GM10266 (cell line): Measurements from ENCODE around the gene CCN2.

Experiments used
- DNase-seq: peaks from one replicate; pipeline ENCODE4 v3.0.0; 2012; ENCODE audit errors: extremely low spot score
- CTCF ChIP-seq: IDR thresholded peaks from 2 replicates; pipeline ENCODE4 v1.5.1; 2012; ENCODE audit warnings: mild to moderate bottlenecking, low read depth; ENCODE audit not compliant: control insufficient read depth, insufficient read depth; ENCODE audit errors: missing control alignments

The CCN2 gene

GRCh38 chr6:131937703-131938631, 13.2 kb downstream of the CCN2 start:
- no peak for DNase-seq
- no peak for TF ChIP-seq CTCF

- DNase-seq = no peak
- no peak for TF ChIP-seq CTCF
These were observed 13.9 kb downstream of the CCN2 start for GRCh38 chr6:131937226-131937625.

- no peak for TF ChIP-seq CTCF
- no peak for DNase-seq
These were observed 15.0 kb downstream of the CCN2 start for GRCh38 chr6:131936156-131936555.

- TF ChIP-seq CTCF = no peak
These were observed 20.0 kb downstream of the CCN2 start for GRCh38 chr6:131931063-131931750.

GRCh38 chr6:131929976-131930375, 21.2 kb downstream of the CCN2 start:
- no peak for TF ChIP-seq CTCF
- no peak for DNase-seq

More at GRCh38 chr6:131931063-131931750, 20.0 kb downstream of the CCN2 start:
- DNase-seq = no peak

- no peak for TF ChIP-seq CTCF
- DNase-seq = no peak
These were observed 21.9 kb downstream of the CCN2 start for GRCh38 chr6:131929264-131929663.
